GM19193 (cell line): Measurements from ENCODE around the gene RASEF.

Experiments used
- POLR2A ChIP-seq: IDR thresholded peaks from 4 replicates; pipeline ENCODE4 v1.6.1; 2011; ENCODE audit not compliant: insufficient read depth, insufficient read length; ENCODE audit errors: extremely low read depth

RASEF gene

GRCh38 chr9:82968388-82968787 lies 94.6 kb downstream of the RASEF start:
- no peak for TF ChIP-seq POLR2A

GRCh38 chr9:82961504-82962125 lies 101.3 kb downstream of the RASEF start:
- no peak for TF ChIP-seq POLR2A

- TF ChIP-seq POLR2A, result no peak
Observed at GRCh38 chr9:82957529-82958379, 105.2 kb downstream of the RASEF start.

GRCh38 chr9:82949203-82949602 lies 113.7 kb downstream of the RASEF start:
- no peak for TF ChIP-seq POLR2A

- no peak for TF ChIP-seq POLR2A
Observed at GRCh38 chr9:82940376-82940775, 122.6 kb downstream of the RASEF start.

- no peak for TF ChIP-seq POLR2A
Observed at GRCh38 chr9:82939451-82939850, 123.5 kb downstream of the RASEF start.

GRCh38 chr9:82938426-82939218 lies 124.3 kb downstream of the RASEF start:
- TF ChIP-seq POLR2A, result no peak

GRCh38 chr9:82934949-82935348 lies 128.0 kb downstream of the RASEF start:
- no peak for TF ChIP-seq POLR2A

GRCh38 chr9:82930116-82930515 lies 132.8 kb downstream of the RASEF start:
- TF ChIP-seq POLR2A, result no peak
